Heart right ventricle (tissue), 16 donors: Measurements from ENCODE around the gene RNF182. TPM values are rescaled to one million over a fixed set of nuclear protein-coding genes. Genes with fewer than 3 reads are reported as not detected.

Experiments used
- ATAC-seq, 8 donors: fragments of 200-7000 bp; cut with Tn5 transposase; one replicate each; pipeline ENCODE4 v1.9.1; 2020; ENCODE audit warnings: mild to moderate bottlenecking in 8 of 8, moderate library complexity in 8 of 8, moderate number of reproducible peaks in 1 of 8
- DNase-seq, 2 donors: peaks; one replicate each; pipeline ENCODE4 v3.0.0-alpha.2; 2020
- H3K27ac ChIP-seq, 10 donors: fragments of 200-600 bp; sonication (generic) in 2 of 10; one replicate each; pipeline versions ENCODE4 v1.5.0 to v1.8.0; 2020 to 2022; ENCODE audit warnings: mild to moderate bottlenecking in 3 of 10
- H3K27me3 ChIP-seq, 7 donors: fragments of 200-600 bp; one replicate each; pipeline ENCODE4 v1.8.0; 2021 to 2022; ENCODE audit warnings: mild to moderate bottlenecking in 2 of 7
- H3K36me3 ChIP-seq, 9 donors: fragments of 200-600 bp; sonication (generic) in 1 of 9; one replicate each; pipeline versions ENCODE4 v1.5.0 to v1.8.0; 2020 to 2022; ENCODE audit warnings: mild to moderate bottlenecking in 2 of 9
- H3K4me1 ChIP-seq, 9 donors: fragments of 200-600 bp; sonication (generic) in 1 of 9; one replicate each; pipeline versions ENCODE4 v1.5.0 to v1.8.0; 2020 to 2022; ENCODE audit warnings: mild to moderate bottlenecking in 4 of 9
- H3K4me3 ChIP-seq, 10 donors: fragments of 200-600 bp; sonication (generic) in 2 of 10; one replicate each; pipeline versions ENCODE4 v1.5.0 to v1.8.0; 2020 to 2022; ENCODE audit warnings: mild to moderate bottlenecking in 7 of 10, moderate library complexity in 2 of 10
- H3K9me3 ChIP-seq, 11 donors: fragments of 200-600 bp in 10 of 11; sonication (generic) in 2 of 11; one replicate each; pipeline versions ENCODE4 v1.5.0 to v1.8.0; 2013 to 2022; ENCODE audit warnings: mild to moderate bottlenecking in 2 of 11, control low read depth in 1 of 11, moderate library complexity in 1 of 11
- WGBS, 2 donors: extraction: QIAGEN DNeasy Blood & Tissue Kit; methylation state at CpG; one replicate each; pipeline ENCODE4 v1.1.7; 2013; ENCODE audit warnings: inconsistent platforms in 1 of 2; 5-methylcytosine and 5-hydroxymethylcytosine counted together
- intact Hi-C, 10 donors: fragments of 100-400 bp; cut with DNase I; formaldehyde crosslinking; loops; one replicate each; pipeline versions ENCODE4 v1.11.1 to v1.14.2; 2022
- polyA plus RNA-seq, 2 donors: library from polyadenylated mRNA; stranded (reverse); fragments of 200-250 nt; gene quantifications; one replicate each; pipeline ENCODE4 v1.2.3, GENCODE V29; 2013
- total RNA-seq, 10 donors: library from RNA; stranded (reverse); fragmentation: NEBNext Ultra II Directional in 3 of 10; extraction: Animal tissue kit (Norgen Biotek cat#: 25700) in 3 of 10; gene quantifications; one replicate each; pipeline versions ENCODE4 v1.2.1 to v1.2.4, GENCODE V29; 2021 to 2023
- TF ChIP-seq, protein P1 (sequence below), 9 donors: fragments of 200-600 bp; sonication (generic) in 2 of 9; IDR thresholded peaks; one replicate each; pipeline versions ENCODE4 v1.5.0 to v1.8.0; 2021 to 2022; ENCODE audit warnings: antibody characterized with exemption in 9 of 9, mild to moderate bottlenecking in 5 of 9, moderate library complexity in 1 of 9
- donor health status: Arrhythmogenic right ventricular cardiomyopathy.
- donor health status: ischemic (EF 13 %, LVEDD 7.1; RV severe dilation, severe dysfunction).
- donor health status: healthy with polysubstance abuse.
- donor health status: DM: no; HTN: yes; CAD: no.
- donor health status: DM: no; HTN: no; CAD: no.
- donor health status: ischemic (EF 25% LVEDD 6.9; RV normal size, moderate dysfunction).
- donor health status: ischemic (EF 25% LVEDD 5.7; RV mildly dilated, moderate dysfunction).
- donor health status: healthy.
- donor health status: DM: yes; HTN: yes; CAD: no.
- donor health status: Ischemic cardiomyopathy.
- donor health status: ischemic (EF 35%, LVEDD 5.7; RV mildly dilated, moderate dysfunction).
- donor health status: nonischemic (EF 11% LVEDD 7.7; RV severe dilation, severe dysfunction).
- donor health status: DM: yes; HTN: yes; CAD: no.
- donor health status: PGD.
- donor health status: ischemic (EF 29% LVEDD 5.4; RV normal size, mild dysfunction).
- donor health status: nonischemic (EF 23%, LVEDD 6.1; RV moderate dilation, normal function).

RNF182 gene
- total and polyA plus RNA-seq, 12 donors, result 0.06 to 0.07 TPM; not detected in 10

DNA sequence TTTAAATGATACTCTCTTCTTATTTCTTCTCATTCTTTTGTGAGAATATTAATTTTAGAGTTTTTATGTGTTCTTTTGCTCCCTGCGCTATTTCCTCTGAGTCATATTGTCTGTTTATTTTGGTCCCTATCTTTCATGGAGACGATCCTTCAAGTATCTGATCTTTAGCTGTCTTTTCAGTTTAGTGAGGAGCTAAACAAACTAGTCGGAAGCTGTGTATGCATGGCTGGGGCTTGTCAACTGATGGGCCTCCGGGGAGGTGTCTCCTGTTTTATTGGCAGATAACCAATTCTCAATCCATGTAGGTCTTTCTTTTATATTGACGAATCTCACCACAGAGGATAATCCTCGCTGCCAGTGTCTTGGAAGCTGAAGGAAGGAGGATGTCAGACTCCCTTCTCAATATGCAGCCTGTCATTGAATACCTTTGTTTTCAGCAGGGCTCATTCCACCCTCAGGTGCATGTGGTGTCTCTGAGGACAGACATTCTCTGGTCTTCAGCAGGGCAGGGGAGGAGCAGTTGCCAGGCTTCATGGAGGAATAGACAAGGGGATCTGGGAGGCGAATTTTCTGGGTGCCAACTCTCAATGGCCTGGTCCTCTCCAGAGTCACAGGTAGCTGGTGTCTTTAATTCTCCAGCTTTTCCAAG, 64.9 kb downstream of the RNF182 start:
- no peak for ATAC-seq
- TF ChIP-seq, protein P1, sequence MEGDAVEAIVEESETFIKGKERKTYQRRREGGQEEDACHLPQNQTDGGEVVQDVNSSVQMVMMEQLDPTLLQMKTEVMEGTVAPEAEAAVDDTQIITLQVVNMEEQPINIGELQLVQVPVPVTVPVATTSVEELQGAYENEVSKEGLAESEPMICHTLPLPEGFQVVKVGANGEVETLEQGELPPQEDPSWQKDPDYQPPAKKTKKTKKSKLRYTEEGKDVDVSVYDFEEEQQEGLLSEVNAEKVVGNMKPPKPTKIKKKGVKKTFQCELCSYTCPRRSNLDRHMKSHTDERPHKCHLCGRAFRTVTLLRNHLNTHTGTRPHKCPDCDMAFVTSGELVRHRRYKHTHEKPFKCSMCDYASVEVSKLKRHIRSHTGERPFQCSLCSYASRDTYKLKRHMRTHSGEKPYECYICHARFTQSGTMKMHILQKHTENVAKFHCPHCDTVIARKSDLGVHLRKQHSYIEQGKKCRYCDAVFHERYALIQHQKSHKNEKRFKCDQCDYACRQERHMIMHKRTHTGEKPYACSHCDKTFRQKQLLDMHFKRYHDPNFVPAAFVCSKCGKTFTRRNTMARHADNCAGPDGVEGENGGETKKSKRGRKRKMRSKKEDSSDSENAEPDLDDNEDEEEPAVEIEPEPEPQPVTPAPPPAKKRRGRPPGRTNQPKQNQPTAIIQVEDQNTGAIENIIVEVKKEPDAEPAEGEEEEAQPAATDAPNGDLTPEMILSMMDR (IDR thresholded peaks at IDR 0.05), result no peak
- WGBS, 2 donors, result 52 to 63% methylated on average over 7 of the region's 7 CpGs
- intact Hi-C loops, result no loop called here
- Histone ChIP-seq H3K4me1 (no peaks in the 10 kb centered on the region), H3K9me3 (no peaks in the 10 kb centered on the region), H3K4me3 (no peak overlapping the region), H3K36me3 (no peaks in the 10 kb centered on the region), H3K27ac (no peak overlapping the region), H3K27me3 (peaks cover 0 to 56% (median 27%) of the 10 kb centered on the region in 7 donors)
- DNase-seq, result no peak

- intact Hi-C loops, result no loop called here
- WGBS, 2 donors, result 87 to 91% methylated on average over 3 of the region's 3 CpGs
- Histone ChIP-seq H3K4me3 (no peak overlapping the region), H3K27ac (no peak overlapping the region), H3K36me3 (no peaks in the 10 kb centered on the region), H3K4me1 (no peaks in the 10 kb centered on the region), H3K27me3 (peaks cover 0 to 44% (median 27%) of the 10 kb centered on the region in 7 donors), H3K9me3 (no peaks in the 10 kb centered on the region)
- DNase-seq (no peak), ATAC-seq (no peak)
- TF ChIP-seq, protein P1 (IDR thresholded peaks at IDR 0.05), result no peak
These were observed 66.0 kb downstream of the RNF182 start for GRCh38 chr6:13990796-13991195.

GRCh38 chr6:13991393-13991792, 66.6 kb downstream of the RNF182 start:
- peaks cover 0 to 42% (median 29%) of the 10 kb centered on the region in 7 donors for H3K27me3 ChIP-seq
- no peaks in the 10 kb centered on the region for H3K9me3 ChIP-seq
- no peaks in the 10 kb centered on the region for H3K36me3 ChIP-seq
- ATAC-seq, result no peak
- DNase-seq, result no peak
- intact Hi-C loops, result no loop called here
- H3K27ac ChIP-seq, result no peak overlapping the region
- TF ChIP-seq, protein P1 (IDR thresholded peaks at IDR 0.05), result no peak
- 94 to 96% methylated on average over 6 of the region's 6 CpGs for WGBS, 2 donors
- H3K4me1 ChIP-seq, result no peaks in the 10 kb centered on the region
- no peak overlapping the region for H3K4me3 ChIP-seq

DNA sequence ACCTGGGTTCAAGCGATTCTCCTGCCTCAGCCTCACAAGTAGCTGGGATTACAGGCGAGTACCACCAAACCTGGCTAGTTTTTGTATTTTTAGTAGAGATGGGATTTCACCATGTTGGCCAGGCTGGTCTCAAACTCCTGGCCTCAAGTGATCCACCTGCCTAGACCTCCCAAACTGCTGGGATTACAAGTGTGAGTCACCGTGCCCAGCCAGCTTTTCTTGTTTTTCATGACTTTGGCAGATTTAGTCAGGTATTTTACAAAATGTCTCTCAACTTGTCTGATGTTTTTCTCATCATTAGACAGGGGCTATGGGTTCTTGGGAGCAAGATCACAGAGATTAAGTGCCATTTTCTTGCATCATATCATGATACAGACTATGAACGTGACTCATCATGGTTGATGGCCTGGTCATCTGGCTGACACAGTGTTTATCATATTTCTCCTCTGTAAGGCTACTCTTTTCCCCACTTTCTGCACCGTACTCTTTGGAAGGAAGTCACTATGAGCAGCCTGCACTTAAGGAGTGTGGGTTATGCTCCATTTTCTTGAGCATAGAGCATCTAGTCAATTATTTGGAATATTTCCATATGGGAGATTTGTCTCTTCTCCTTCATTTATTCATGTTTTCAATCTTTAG, 67.8 kb downstream of the RNF182 start:
- ATAC-seq, result no peak
- 85% methylated on average over 5 of the region's 5 CpGs for WGBS, 2 donors
- H3K27me3 ChIP-seq, result peaks cover 0 to 44% (median 27%) of the 10 kb centered on the region in 7 donors

More for the DNA sequence above, 67.8 kb downstream of the RNF182 start:
- intact Hi-C loops, result no loop called here
- no peaks in the 10 kb centered on the region for H3K9me3 ChIP-seq
- no peaks in the 10 kb centered on the region for H3K4me1 ChIP-seq
- no peak overlapping the region for H3K4me3 ChIP-seq
- H3K27ac ChIP-seq, result no peak overlapping the region
- TF ChIP-seq, protein P1 (IDR thresholded peaks at IDR 0.05), result no peak
- H3K36me3 ChIP-seq, result no peaks in the 10 kb centered on the region
- no peak for DNase-seq
